GM19023 (cell line): ENCODE results near the gene SIRT6.
"Not testable (repeated sequence)": the region's sequence is repeated elsewhere in the genome, so short reads cannot be mapped to it uniquely, and the experiment has no call there.

Experiments
- ATAC-seq: cut with Tn5 transposase; IDR thresholded peaks from one replicate; pipeline ENCODE4 v1.9.1; 2021; ENCODE audit warnings: mild to moderate bottlenecking, moderate library complexity; ENCODE audit not compliant: unreplicated experiment

SIRT6 gene

DNA sequence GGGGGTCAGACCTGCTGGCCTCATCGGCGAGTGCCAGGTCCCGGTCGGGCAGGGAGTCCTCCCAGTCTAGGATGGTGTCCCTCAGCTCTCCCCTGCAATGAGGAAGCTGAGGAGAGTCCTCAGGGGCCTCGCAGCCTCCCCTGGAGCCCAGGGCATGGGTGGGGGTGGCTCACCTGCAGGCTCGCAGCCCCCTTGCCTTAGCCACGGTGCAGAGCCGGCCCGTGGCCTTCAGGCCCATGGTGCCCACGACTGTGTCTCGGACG is 6.8 kb downstream of the SIRT6 start:
- ATAC-seq, result no peak

DNA sequence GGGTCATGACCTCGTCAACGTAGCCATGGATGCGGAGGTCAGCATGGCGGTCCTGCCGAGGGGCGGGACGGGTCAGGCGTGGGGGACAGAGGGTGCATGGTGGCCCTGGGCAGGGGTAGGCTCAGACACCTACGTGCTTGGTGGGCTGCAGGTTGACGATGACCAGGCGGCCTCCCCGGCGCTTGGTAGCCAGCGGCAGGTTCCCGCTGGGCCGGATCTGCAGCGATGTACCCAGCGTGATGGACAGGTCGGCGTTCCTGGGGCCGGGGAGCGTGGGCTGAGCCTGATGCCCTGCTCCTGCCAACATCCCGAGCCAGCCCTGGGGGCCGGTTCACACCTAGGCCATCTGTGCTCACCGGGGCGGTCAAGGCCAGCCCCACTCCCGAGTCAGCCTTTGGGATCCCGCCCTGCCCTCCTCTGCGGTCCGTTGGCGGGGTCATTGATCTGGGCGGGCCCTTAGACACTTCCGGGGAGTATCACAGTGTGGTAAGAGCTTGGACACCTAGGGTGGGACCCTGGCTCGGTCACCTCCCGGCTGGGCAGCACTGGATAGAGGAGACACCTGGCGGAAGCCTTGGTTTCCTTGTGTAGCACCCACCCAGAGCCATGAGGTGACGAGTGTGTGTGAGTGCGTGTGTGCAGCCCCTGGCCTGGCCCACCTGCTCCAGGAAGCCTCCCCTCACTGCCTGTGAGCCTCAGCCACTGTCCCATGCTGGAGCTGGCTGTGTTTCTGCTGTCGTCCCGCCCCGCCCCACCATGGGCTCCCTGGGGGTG is 7.3 kb downstream of the SIRT6 start:
- ATAC-seq, result no peak

DNA sequence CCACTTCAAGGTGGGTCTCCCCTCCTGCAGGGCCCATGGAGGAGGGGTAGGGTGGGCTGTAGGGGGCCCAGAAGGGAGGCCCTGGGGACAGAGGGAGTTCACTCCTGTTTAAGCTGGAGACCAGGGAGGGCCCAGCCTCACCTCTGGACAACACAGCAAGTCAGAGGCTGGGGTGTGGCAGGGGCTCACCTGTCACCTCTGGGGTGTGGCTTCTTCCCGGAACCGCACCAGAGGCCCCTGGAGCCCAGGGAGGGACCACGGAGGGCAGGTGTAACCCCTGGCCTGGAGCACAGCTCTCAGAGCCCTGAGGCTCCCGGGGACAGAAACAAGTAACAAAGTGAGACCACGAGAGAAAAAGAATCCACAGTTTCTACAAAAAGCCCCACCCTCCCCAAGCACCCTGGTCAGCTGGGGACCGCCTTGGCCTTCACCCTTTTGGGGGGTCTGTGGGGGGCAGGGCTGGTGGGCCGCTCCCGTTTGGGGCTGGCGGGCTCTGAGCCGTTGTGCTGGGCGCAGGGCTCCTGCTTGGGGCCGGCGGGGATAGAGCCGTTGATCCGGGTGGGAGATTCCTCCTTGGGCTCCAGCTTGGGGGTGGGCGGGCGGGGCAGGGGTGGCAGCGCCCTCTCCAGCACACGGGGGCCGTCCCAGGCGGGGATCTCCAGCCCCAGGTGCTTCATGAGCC is 8.0 kb downstream of the SIRT6 start:
- ATAC-seq, result no peak

DNA sequence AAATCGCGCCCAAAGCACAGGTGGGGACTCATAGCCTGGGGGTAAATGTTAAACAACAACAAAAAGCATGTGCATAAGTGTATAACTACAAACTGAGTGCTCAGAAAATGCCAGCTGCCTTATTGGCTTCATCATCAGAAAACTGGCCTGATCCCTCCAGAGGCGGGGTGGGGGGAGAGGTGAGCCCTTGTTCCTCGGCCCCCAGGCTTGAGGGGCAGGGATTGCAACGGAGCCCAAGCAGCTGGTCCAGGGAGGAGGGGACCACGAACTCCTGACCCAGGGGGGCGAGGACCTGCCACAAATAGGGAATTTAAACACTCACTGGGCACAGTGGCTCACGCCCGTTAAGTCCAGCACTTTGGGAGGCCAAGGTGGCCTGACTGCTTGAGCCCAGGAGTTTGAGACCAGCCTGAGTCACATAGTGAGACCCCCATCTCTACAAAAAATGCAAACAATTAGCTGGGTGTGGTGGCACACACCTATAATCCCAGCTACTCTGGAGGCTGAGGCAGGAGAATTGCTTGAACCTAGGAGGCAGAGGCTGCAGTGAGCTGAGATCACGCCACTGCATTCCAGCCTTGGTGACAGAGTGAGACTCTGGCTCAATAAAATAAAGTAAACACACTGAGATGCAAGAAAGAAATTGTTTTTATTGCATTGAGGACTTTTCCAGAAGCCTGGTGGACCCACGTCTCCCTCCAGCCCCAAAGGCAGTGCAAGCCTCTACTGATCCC is 8.7 kb downstream of the SIRT6 start:
- no peak for ATAC-seq

DNA sequence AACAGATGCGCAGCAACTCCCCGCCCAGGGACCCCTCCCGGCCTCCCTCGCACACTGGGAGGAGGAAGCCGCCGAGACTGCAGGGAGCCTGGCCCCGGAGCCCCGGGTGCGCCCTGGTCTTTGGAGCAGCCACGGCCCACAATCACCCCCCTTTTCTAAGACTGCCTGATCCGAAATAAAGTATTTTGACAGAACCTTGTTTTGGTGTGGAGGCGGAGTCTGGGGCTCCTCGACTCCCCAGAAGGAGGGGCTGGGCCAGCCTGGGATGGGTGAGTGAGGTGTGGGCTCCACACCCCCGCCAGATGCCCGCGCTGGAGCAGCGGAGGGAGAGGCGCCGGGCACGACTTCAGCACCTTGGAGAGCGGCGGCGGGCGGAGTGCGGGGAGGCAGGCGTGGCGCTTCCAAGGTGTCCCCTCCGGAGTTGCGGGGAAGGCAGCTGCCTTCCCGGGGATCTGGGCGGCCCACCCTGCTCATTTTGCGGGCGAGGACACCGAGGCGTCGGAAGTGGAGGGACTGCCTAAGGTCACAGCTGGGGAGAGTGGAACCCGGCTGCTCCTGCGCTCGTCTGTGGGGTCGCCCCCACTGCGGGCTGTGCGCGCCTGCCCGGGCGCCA is 9.4 kb downstream of the SIRT6 start:
- ATAC-seq, result no peak

DNA sequence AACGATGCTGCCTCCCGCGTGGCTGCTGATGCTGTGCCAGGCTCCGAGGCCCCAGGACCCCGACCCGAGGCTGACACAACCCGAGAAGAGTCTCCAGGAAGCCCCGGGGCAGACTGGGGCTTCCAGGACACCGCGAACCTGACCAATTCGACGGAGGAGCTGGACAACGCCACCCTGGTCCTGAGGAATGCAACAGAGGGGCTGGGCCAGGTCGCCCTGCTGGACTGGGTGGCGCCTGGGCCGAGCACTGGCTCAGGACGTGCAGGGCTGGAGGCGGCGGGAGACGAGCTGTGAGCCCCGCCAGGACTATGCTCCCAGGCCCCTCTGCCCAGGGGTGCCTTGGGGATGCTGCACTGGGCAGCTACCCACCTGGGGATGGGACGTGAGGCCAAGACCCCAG is 10.7 kb downstream of the SIRT6 start:
- no peak for ATAC-seq

DNA sequence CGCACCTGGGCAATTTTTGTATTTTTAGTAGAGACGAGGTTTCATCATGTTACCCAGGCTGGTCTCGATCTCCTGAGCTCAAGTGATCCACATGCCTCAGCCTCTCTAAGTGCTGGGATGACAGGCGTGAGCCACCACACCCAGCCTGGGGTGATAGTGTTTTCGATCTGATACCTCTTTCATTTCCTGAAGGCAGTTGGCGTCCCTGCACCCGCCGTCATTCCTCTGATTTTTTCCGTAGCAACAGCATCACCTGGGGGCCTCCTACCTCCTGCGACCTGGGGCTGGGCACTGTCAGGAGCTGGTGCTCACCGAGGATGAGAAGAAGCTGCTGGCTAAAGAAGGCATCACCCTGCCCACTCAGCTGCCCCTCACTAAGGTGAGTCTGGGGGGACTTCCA is 18.1 kb downstream of the SIRT6 start:
- no peak for ATAC-seq

DNA sequence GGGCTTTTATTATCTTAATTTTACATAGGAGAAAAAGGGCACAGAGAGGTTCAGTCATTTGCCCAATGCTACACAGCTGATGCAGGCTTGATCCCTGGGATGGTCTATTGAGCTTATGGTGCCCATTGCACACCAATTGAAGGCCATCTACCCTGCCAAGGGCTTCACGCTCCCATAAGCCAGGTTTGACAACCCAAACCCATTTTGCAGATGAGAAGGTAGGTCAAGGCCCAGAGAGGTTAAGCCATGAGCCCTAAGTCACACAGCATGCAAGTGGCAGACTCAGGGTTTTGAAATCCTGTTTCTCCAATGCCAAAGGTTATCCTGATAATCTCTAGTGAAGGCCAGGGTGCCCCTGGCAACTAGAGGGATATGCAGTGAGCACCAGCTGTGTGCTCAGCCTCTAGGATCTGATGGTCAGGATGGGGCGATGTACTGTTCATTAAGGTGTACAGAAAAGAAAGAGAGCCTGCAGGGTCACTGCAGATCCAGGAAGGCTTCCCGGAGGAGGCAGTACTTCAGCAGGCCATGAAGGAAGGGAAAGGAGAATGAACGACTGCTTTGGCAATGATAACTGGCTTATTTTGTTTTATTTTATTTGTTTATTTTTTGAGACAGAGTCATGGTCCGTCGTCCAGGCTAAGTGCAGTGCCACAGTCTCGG is 20.8 kb downstream of the SIRT6 start:
- ATAC-seq, result no peak

DNA sequence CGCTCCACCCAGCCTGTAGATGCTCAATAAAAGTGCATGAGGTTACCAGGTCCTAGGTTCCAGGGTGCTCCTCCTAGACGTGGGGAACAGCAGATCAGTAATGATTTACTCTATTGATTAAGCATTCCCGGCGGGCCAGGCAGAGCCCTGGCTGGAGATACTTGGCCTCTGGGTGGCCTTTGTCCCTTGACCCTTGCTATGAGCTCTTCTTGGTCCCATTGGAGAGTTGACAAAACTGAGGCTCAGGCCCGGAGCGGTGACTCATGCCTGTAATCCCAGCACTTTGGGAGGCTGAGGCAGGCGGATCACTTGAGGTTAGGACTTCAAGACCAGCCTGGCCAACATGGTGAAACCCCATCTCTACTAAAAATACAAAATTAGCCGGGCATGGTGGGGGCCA is 24.4 kb downstream of the SIRT6 start:
- not testable (repeated sequence) for ATAC-seq

DNA sequence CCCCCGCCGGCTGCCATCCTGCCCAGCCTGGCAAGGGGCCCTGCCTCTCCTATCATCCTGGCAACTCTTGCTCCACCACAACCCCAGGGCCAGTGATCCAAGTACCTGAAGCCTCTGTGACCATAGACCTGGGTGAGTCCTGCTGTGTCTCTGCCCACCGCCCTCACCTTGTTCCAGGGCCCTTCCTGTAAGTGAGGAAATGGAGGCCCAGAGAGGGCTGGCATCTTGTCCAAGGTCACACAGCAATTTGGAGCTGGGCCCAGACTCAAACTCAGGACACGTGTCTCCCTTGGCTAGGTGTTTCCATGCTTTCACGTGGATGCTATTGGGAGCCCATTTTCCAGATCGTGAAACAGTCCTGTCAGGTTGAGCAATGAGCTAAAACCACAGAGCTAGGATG is 25.2 kb downstream of the SIRT6 start:
- ATAC-seq, result no peak

DNA sequence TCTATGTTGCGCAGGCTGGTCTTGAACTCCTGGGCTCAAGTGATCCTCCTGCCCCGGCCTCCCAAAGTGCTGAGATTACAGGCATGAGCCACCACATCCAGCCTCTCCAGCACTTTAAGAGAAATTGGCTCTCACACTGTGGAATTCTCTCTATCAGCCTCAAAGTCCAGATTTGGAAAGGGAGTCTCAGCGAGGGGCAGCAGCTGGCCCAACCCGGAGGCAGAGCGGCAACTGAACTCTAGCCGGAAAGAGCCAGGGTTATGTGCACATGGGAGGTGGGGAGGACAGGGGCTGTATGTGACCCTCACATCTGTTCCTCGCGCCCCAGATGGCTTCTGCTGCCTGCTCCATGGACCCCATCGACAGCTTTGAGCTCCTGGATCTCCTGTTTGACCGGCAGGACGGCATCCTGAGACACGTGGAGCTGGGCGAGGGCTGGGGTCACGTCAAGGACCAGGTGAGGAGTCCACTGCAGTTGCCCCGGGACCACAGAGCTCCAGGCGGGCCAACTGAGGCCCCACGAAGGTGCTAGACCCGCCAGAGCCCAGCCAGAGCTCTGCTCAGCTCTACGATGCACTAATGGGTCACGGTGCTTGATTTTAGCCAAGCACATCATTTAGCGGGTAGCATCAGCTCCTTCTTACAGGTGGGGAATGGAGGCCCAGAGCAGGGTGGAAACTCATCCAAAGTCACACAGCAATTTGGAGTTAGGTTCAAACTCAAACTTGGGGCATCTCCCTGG is 27.6 kb downstream of the SIRT6 start:
- ATAC-seq, result no peak

DNA sequence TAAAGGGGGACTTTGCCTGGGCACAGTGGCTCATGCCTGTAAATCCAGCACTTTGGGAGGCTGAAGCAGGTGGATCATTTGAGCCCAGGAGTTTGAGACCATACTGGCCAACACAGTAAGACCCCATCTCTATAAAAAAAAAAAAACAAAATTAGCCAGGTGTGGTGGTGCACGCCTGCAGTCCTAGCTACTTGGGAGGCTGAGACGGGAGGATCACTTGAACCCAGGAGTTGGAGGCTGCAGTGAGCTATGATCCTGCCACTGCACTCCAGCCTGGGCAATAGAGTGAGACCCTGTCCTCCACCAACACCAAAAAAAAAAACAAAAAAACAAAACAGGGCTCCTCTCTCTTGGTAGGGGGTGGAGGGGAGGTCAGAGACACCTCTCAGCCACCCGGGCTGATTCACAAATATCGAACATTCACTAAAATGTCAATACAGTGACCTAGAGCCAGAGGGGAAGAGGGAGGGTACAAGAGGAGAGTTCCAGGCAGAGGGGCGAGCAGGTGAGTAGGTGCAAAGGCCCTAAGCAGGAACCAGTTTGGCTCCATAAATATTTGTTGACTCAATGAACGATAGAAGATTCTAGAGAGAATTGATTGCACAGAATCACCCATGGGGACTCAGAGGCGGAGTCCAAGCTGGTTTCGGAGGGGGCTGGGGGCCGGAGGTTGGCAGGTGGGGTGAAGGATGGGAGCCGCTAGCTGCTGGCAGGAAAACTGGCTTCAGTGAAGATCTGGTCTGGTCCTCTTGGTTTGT is 29.9 kb downstream of the SIRT6 start:
- no peak for ATAC-seq

DNA sequence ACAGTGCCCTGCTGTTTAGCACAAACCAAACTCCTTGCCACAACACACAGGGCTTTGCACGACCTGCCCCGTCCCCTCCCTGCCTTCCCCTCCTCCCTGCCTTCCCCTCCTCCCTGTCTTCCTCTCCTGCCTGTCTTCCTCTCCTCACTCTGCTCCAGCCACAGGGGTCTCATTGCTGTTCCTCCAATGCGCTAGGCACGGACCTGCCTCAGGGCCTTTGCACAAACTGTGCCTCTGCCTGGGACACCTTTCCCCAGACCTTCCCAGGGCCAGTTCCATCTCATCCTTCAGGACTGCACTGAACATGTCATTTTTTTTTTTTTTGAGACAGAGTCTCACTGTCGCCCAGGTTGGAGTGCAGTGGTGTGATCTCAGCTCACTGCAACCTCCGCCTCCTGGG is 30.7 kb downstream of the SIRT6 start:
- ATAC-seq, result no peak

DNA sequence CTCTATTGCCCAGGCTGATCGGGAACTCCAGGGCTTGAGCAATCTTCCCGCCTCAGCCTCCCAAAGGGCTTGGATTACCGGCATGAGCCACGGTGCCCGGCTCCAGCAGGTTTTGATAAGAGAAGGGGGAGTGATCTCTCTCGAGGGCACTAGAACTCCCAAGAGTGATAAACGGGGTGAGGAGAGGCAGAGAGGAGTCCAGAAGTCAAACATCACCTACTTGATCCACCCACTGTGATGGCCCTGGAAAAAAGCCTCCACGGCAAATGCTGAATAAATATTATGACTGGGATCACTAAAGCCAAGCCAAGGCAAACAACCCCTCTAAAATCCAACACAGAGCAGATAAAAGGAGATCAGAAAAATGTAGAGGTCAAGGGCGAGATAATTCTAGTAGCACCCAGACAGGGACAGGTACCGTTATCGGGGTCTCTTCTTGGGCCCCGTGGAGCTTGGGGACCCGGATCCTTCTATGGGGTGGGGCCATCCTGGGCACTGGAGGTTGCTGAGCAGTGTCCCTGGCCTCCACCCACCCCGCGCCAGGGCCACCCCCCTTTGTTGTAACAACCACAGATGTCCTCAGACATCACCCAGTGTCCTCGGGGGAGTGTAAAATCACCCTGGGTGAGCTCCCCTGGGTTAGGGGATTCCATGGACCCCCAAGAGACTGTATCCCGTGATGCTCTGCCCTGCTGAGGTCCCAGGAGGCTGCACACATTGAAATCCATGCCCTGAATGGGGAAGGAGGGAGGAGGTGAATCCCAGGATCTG is 32.7 kb downstream of the SIRT6 start:
- ATAC-seq, result no peak

DNA sequence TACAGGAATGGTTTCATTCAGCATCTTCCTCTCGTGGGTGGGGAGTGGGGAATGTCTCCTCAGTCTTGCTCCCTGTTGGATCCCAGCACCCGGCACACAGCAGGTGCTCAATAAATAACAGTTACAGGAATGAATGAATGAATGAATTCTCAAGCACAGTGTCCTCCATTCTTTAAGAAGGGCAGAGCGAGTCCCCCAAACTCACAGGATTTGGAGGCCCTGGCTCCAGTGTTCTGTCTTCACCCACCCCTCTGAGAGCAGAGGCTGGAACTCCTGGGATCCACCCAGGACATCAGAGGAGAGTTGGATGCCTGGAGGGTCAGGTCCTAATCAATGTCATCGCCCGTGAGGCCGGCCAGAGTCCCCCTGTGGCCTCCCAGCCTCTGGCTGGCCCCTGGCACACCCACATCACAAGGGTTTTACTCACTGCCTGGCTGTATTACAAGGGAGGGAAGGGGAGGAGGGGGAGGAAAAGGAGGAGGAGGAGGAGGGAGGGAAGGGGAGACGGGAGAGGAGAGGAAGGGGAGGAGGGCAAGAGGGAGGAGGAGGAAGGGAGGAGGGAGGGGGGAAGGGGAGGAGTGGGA is 37.6 kb downstream of the SIRT6 start:
- no peak for ATAC-seq

DNA sequence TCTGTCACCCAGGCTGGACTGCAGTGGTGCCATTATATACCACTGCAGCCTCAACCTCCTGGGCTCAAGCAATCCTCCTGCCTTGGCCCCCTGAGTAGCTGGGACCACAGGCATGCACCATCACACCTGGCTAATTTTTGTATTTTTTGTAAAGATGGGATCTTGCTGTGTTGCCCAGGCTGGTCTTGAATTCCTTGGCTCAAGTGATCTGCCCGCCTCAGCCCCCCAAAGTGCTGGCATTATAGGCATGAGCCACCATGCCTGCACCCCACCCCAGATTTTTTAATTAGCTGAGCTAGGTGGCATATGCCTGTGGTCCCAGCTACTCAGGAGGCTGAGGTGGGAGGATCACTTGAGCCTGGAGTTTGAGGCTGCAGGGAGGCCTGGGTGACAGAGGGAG is 39.4 kb downstream of the SIRT6 start:
- ATAC-seq, result not testable (repeated sequence)

DNA sequence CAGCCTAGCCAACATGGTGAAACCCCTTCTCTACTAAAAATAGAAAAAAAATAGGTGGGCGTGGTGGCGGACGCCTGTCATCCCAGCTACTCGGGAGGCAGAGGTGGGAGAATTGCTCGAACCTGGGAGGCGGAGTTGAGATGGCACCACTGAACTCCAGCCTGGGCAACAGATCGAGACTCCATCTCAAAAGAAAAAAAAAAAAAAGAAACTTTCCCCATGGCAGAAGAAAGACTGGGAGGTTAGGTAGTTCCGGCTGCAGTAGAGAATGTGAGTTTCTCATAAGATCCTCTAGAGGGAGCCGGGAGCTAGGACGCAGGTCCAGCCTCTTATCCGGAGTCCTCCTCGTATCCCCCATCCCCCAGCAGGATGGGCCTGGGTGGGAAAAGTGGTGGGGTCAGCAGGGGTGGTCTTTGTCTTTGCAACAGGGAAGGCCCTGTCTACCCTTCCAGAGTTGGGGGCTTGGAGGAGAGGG is 42.1 kb downstream of the SIRT6 start:
- no peak for ATAC-seq

DNA sequence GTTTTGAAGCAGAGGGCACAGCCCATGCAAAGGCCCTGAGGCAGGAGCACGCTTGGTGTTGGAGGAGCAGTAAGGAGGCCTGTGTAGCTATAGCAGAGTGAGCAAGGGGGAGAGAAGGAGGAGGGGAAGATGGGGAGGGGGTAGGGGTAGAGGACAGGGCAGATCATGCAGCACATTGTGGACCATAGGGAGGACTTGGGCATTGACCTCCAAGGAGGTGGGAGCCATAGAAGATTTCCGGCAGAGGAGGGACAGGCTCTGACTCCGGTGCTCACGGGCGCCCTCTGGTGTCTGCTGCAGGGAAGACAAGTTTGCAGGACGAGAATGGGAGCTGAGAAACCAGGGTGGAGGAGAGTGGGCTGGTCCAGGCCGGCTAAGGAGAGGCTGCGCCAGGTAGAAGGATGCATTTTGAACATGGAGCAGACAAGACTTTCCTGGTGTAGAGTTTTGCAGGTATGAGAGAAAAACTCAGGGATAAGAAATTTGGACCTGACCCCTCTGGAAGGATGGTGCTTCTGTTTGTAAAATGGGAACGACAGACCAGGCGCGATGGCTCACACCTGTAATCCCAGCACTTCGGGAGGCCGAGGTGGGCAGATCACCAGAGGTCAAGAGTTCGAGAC is 42.6 kb downstream of the SIRT6 start:
- no peak for ATAC-seq
